Activated T-cell treated with anti-CD3 and anti-CD28 coated beads, Interleukin-2, amount 50 U/mL, for 24 hours (primary cell): ENCODE data around the gene NELL1.

Experiments
- DNase-seq: peaks from one replicate; pipeline ENCODE4 v3.0.0-alpha.2; 2020
- H3K27ac Mint-ChIP-seq: 2 replicates; pipeline ENCODE4 v1.8.0; 2020; ENCODE audit warnings: mild to moderate bottlenecking, mixed read lengths
- H3K27me3 Mint-ChIP-seq: 2 replicates; pipeline ENCODE4 v1.8.0; 2020; ENCODE audit warnings: mixed read lengths
- H3K36me3 Mint-ChIP-seq: 2 replicates; pipeline ENCODE4 v1.8.0; 2020; ENCODE audit warnings: low read depth, mixed read lengths
- H3K4me1 Mint-ChIP-seq: 2 replicates; pipeline ENCODE4 v1.8.0; 2020; ENCODE audit warnings: low read depth, mixed read lengths
- H3K4me3 Mint-ChIP-seq: 2 replicates; pipeline ENCODE4 v1.8.0; 2020; ENCODE audit warnings: mild to moderate bottlenecking, moderate library complexity, mixed read lengths
- H3K9me3 Mint-ChIP-seq: 2 replicates; pipeline ENCODE4 v1.8.0; 2020; ENCODE audit warnings: mixed read lengths

Gene NELL1

GRCh38 chr11:21622566-21622965, 953.2 kb downstream of the NELL1 start:
- H3K27me3 Mint-ChIP-seq = no peaks in the 10 kb centered on the region
- no peak overlapping the region for H3K4me3 Mint-ChIP-seq
- H3K36me3 Mint-ChIP-seq = no peaks in the 10 kb centered on the region
- H3K27ac Mint-ChIP-seq = no peak overlapping the region
- H3K4me1 Mint-ChIP-seq = no peaks in the 10 kb centered on the region
- DNase-seq = no peak
- peaks cover 5% of the 10 kb centered on the region for H3K9me3 Mint-ChIP-seq

DNA sequence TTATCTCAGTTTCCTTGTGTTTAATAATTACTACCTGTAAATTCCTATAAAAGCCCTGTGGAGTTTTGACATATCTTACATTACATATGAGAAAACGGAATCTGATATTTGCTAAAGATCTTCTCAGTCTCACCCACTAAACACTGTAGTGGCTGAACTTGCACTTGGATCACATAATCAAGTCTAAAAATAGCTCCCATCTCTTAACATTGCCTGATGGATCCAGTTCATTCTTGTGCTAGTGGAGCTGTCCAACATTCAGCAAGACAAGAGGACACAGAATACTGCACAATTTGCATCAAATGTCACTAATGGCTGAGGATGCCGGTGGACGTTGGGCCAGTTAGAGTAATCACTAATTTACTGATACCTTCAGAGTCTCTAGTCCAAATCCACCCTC, 953.6 kb downstream of the NELL1 start:
- no peak for DNase-seq
- H3K9me3 Mint-ChIP-seq = peaks cover 5% of the 10 kb centered on the region
- no peak overlapping the region for H3K4me3 Mint-ChIP-seq
- no peaks in the 10 kb centered on the region for H3K4me1 Mint-ChIP-seq
- no peaks in the 10 kb centered on the region for H3K27me3 Mint-ChIP-seq
- H3K36me3 Mint-ChIP-seq = no peaks in the 10 kb centered on the region
- no peak overlapping the region for H3K27ac Mint-ChIP-seq
